Measurements from ENCODE around the gene STAM2. TPM values are rescaled to one million over a fixed set of nuclear protein-coding genes. Genes with fewer than 3 reads are reported as not detected.

The STAM2 gene
- total and polyA plus RNA-seq, 2 of the 13 experiments (the other 11 are each of a cell fraction or from before 2014, with no cell fraction given): 14.7 to 24.1 TPM

GRCh38 chr2:152176113-152176714 lies 651 bp upstream of the STAM2 start (continued):
- 0 out of 2 replicates have a peak, but pooled peaks have one; percentile 32 for TF ChIP-seq AKAP8 (CRISPR knock-in tag; IDR thresholded peaks at IDR 0.05)
- peak; percentile 79; the same call in 1 of the 2 replicates for TF ChIP-seq ARID4A (CRISPR knock-in tag; IDR thresholded peaks at IDR 0.05; ENCODE audit: borderline replicate concordance)
- no peak for TF ChIP-seq ZFP82 (CRISPR knock-in tag; IDR thresholded peaks at IDR 0.05; ENCODE audit: borderline replicate concordance)
- no peak for TF ChIP-seq ARNT (IDR thresholded peaks at IDR 0.05)
- TF ChIP-seq PRPF4 (IDR thresholded peaks at IDR 0.05; ENCODE audit: low read depth, low read length, poor library complexity, severe bottlenecking): no peak
- TF ChIP-seq MLX (CRISPR knock-in tag; IDR thresholded peaks at IDR 0.05): no peak
- TF ChIP-seq ZNF446 (CRISPR knock-in tag; IDR thresholded peaks at IDR 0.05): 0 out of 2 replicates have a peak, but pooled peaks have one; percentile 70
- peak; percentile 5; the same call in 1 of the 2 replicates for TF ChIP-seq HIVEP1 (CRISPR knock-in tag; IDR thresholded peaks at IDR 0.05)
- no peak for TF ChIP-seq MZF1 (CRISPR knock-in tag; IDR thresholded peaks at IDR 0.05; ENCODE audit: borderline replicate concordance)
- TF ChIP-seq MTF1 (CRISPR knock-in tag; IDR thresholded peaks at IDR 0.05): no peak
- TF ChIP-seq MTA1 (CRISPR knock-in tag; IDR thresholded peaks at IDR 0.05; ENCODE audit: borderline replicate concordance): 0 out of 2 replicates have a peak, but pooled peaks have one; percentile 9
- no peak; the same call in 1 of the 2 replicates for TF ChIP-seq ATF3 (CRISPR knock-in tag; IDR thresholded peaks at IDR 0.05)
- TF ChIP-seq ZNF570 (CRISPR knock-in tag; IDR thresholded peaks at IDR 0.05; ENCODE audit: borderline replicate concordance): no peak; the same call in 1 of the 2 replicates
- TF ChIP-seq ATRX (CRISPR knock-in tag; IDR thresholded peaks at IDR 0.05; ENCODE audit: borderline replicate concordance): no peak
- 0 out of 2 replicates have a peak, but pooled peaks have one; percentile 60 for TF ChIP-seq ZNF577 (CRISPR knock-in tag; IDR thresholded peaks at IDR 0.05; ENCODE audit: borderline replicate concordance, low read depth)
- TF ChIP-seq ZBTB49 (CRISPR knock-in tag; IDR thresholded peaks at IDR 0.05; ENCODE audit: borderline replicate concordance): no peak
- TF ChIP-seq RXRB (CRISPR knock-in tag; IDR thresholded peaks at IDR 0.05; ENCODE audit: borderline replicate concordance): no peak
- no peak; the same call in 1 of the 2 replicates for TF ChIP-seq TGIF2 (CRISPR knock-in tag; IDR thresholded peaks at IDR 0.05)
- TF ChIP-seq ZBTB2 (CRISPR knock-in tag; IDR thresholded peaks at IDR 0.05; ENCODE audit: low read depth): no peak
- TF ChIP-seq TMF1 (CRISPR knock-in tag; IDR thresholded peaks at IDR 0.05; ENCODE audit: low read depth): no peak
- no peak for TF ChIP-seq NFIB (CRISPR knock-in tag; IDR thresholded peaks at IDR 0.05; ENCODE audit: borderline replicate concordance)
